ENCODE measurements around the gene IPO13.

IPO13 gene

GRCh38 chr1:43946236-43947060 is at the start of gene IPO13:
TSS of gene IPO13 (plus strand) at chr1:43946950. CDS start at chr1:43947601, 651 bp downstream.
- Histone ChIP-seq H3K4me3 (peak within 1 kb of the TSS; percentile 98), H3K27ac (peak within 1 kb of the TSS; percentile 92 to 98)
- DNase-seq (ENCODE audit: low spot score): peak; percentile 97
- TF ChIP-seq CTCF (IDR thresholded peaks at IDR 0.05): peak; percentile 41

GRCh38 chr1:43898981-43899380 is 47.8 kb upstream of the IPO13 start:
- Histone ChIP-seq H3K4me3 (no peak overlapping the region), H3K27ac (no peak overlapping the region)
- peak; percentile 47 for DNase-seq (ENCODE audit: low spot score)
- no peak for TF ChIP-seq CTCF (IDR thresholded peaks at IDR 0.05)

GRCh38 chr1:43900386-43900785 is 46.4 kb upstream of the IPO13 start:
- no peak for DNase-seq (ENCODE audit: low spot score)
- no peak for TF ChIP-seq CTCF (IDR thresholded peaks at IDR 0.05)
- no peak overlapping the region for H3K4me3 ChIP-seq
- no peak overlapping the region for H3K27ac ChIP-seq

- no peak for TF ChIP-seq CTCF (IDR thresholded peaks at IDR 0.05)
- Histone ChIP-seq H3K27ac (no peak overlapping the region), H3K4me3 (no peak overlapping the region)
- no peak for DNase-seq (ENCODE audit: low spot score)
These were observed 45.4 kb upstream of the IPO13 start for GRCh38 chr1:43901196-43901961.

GRCh38 chr1:43902058-43902831 is 44.5 kb upstream of the IPO13 start:
- no peak overlapping the region for H3K27ac ChIP-seq
- no peak for DNase-seq (ENCODE audit: low spot score)
- H3K4me3 ChIP-seq: no peak overlapping the region
- TF ChIP-seq CTCF (IDR thresholded peaks at IDR 0.05): no peak

- Histone ChIP-seq H3K27ac (no peak overlapping the region), H3K4me3 (no peak overlapping the region)
- no peak for TF ChIP-seq CTCF (IDR thresholded peaks at IDR 0.05)
- no peak for DNase-seq (ENCODE audit: low spot score)
These were observed 41.8 kb upstream of the IPO13 start for GRCh38 chr1:43904660-43905551.

Data from coronary artery (tissue), 2 donors.